B cell (primary cell): ENCODE measurements around the gene SEMA3G. TPM values are rescaled to one million over a fixed set of nuclear protein-coding genes. Genes with fewer than 3 reads are reported as not detected.

Experiments used
- ATAC-seq: fragments of 200-7000 bp; cut with Tn5 transposase; one replicate; pipeline ENCODE4 v1.10.0; 2021; ENCODE audit warnings: low read depth, mild to moderate bottlenecking, moderate number of reproducible peaks, moderate library complexity
- CTCF ChIA-PET: fragments of 350-600 bp; sonication (Branson Sonifier 250); formaldehyde crosslinking; loops from one replicate; lab custom pipeline; 2021; ENCODE audit warnings: antibody characterized with exemption, inconsistent platforms; lab: Charles Lee
- POLR2A ChIA-PET: fragments of 350-600 bp; sonication (Branson Sonifier 250); formaldehyde crosslinking; loops from one replicate; lab custom pipeline; 2021; ENCODE audit warnings: antibody characterized with exemption; lab: Charles Lee
- DNase-seq: peaks from one replicate; pipeline ENCODE4 v3.0.0; 2013
- H2AFZ ChIP-seq: 2 replicates; pipeline ENCODE4 v1.6.1; 2012; ENCODE audit warnings: mild to moderate bottlenecking, low read depth, low read length; ENCODE audit not compliant: insufficient read depth, poor library complexity, severe bottlenecking
- H3K27ac ChIP-seq, 2 donors: 1 replicate in 1 of 2; 2 replicates in 1 of 2; pipeline ENCODE4 v1.5.1; 2012 to 2013; ENCODE audit warnings: low read length in 2 of 2, mild to moderate bottlenecking in 2 of 2, moderate library complexity in 1 of 2
- H3K27me3 ChIP-seq, 4 experiments: fragments of 200-600 bp in 1 of 4; sonication (generic) in 1 of 4; replicated peaks in 1 of 4; 1 replicate in 2 of 4; 2 replicates in 2 of 4; pipeline versions ENCODE4 v1.6.1 to v1.7.0; 2013 to 2016; ENCODE audit warnings: low read length in 3 of 4, mild to moderate bottlenecking in 2 of 4, mixed read lengths in 1 of 4, moderate library complexity in 1 of 4; ENCODE audit not compliant: insufficient read depth in 4 of 4, control insufficient read depth in 3 of 4; ENCODE audit errors: control extremely low read depth in 1 of 4
- H3K36me3 ChIP-seq, 2 experiments: replicated peaks in 1 of 2; 1 replicate in 1 of 2; 2 replicates in 1 of 2; pipeline versions ENCODE4 v1.6.1 to v1.7.1; 2013; ENCODE audit warnings: low read length in 1 of 2; ENCODE audit not compliant: insufficient read depth in 2 of 2, control insufficient read depth in 1 of 2; ENCODE audit errors: control extremely low read depth in 1 of 2, extremely low read depth in 1 of 2
- H3K4me1 ChIP-seq, 2 donors: fragments of 200-600 bp in 1 of 2; sonication (generic) in 1 of 2; 1 replicate in 1 of 2; 2 replicates in 1 of 2; pipeline versions ENCODE4 v1.5.1 to v1.6.1; 2013 to 2017; ENCODE audit warnings: low read length in 2 of 2; ENCODE audit not compliant: control insufficient read depth in 2 of 2, insufficient read depth in 2 of 2
- H3K4me2 ChIP-seq: replicated peaks from 2 replicates; pipeline ENCODE3; 2012; ENCODE audit warnings: mild to moderate bottlenecking, low read depth, low read length; ENCODE audit not compliant: poor library complexity, severe bottlenecking
- H3K4me3 ChIP-seq, 5 experiments: fragments of 200-600 bp in 1 of 5; sonication (generic) in 1 of 5; 1 replicate in 3 of 5; 2 replicates in 2 of 5; pipeline versions ENCODE4 v1.5.1 to v1.7.0; 2011 to 2016; ENCODE audit warnings: low read length in 4 of 5, mild to moderate bottlenecking in 4 of 5, low read depth in 2 of 5, control low read depth in 1 of 5, moderate library complexity in 1 of 5; ENCODE audit not compliant: insufficient read depth in 1 of 5; ENCODE audit errors: control extremely low read depth in 1 of 5, extremely low read depth in 1 of 5
- H3K79me2 ChIP-seq: fragments of 200-600 bp; sonication (generic); one replicate; pipeline ENCODE4 v1.6.0; 2016; ENCODE audit warnings: low read length; ENCODE audit not compliant: control insufficient read depth, insufficient read depth
- H3K9ac ChIP-seq: fragments of 200-600 bp; sonication (generic); 2 replicates; pipeline ENCODE4 v1.6.1; 2017; ENCODE audit warnings: mild to moderate bottlenecking, low read length, moderate library complexity
- H3K9me3 ChIP-seq, 3 donors: one replicate each; pipeline versions ENCODE4 v1.6.1 to v1.7.1; 2013; ENCODE audit warnings: low read length in 2 of 3; ENCODE audit not compliant: control insufficient read depth in 2 of 3, insufficient read depth in 1 of 3; ENCODE audit errors: control extremely low read depth in 1 of 3
- H4K20me1 ChIP-seq: 2 replicates; pipeline ENCODE4 v1.6.0; 2012; ENCODE audit warnings: mild to moderate bottlenecking, low read length; ENCODE audit not compliant: insufficient read depth, control insufficient read depth, poor library complexity, severe bottlenecking
- H3K27ac Mint-ChIP-seq: one replicate; pipeline ENCODE4 v1.8.0; 2021; ENCODE audit warnings: mixed read lengths
- H3K27me3 Mint-ChIP-seq: one replicate; pipeline ENCODE4 v1.8.0; 2021; ENCODE audit warnings: mixed read lengths
- H3K4me1 Mint-ChIP-seq: one replicate; pipeline ENCODE4 v1.8.0; 2021; ENCODE audit warnings: mixed read lengths
- H3K4me3 Mint-ChIP-seq: one replicate; pipeline ENCODE4 v1.8.0; 2021; ENCODE audit warnings: mixed read lengths
- H3K9me3 Mint-ChIP-seq: one replicate; pipeline ENCODE4 v1.8.0; 2022; ENCODE audit warnings: mixed read lengths; ENCODE audit not compliant: insufficient read depth
- EZH2 ChIP-seq: IDR thresholded peaks from 2 replicates; pipeline ENCODE4 v1.6.1; 2012; ENCODE audit warnings: borderline replicate concordance, low read depth, mild to moderate bottlenecking, moderate library complexity, low read length; ENCODE audit not compliant: insufficient read depth, poor library complexity, severe bottlenecking
- WGBS: methylation state at CpG from one replicate; pipeline ENCODE4 v1.1.5; 2013; ENCODE audit warnings: missing lambda C conversion rate; ENCODE audit not compliant: insufficient coverage; 5-methylcytosine and 5-hydroxymethylcytosine counted together
- intact Hi-C: fragments of 100-400 bp; cut with micrococcal nuclease; formaldehyde crosslinking; loops from one replicate; pipeline ENCODE4 v1.10.0; 2022
- polyA plus RNA-seq: library from polyadenylated mRNA; depleted of rRNA; stranded (reverse); fragments of >200 nt; gene quantifications from 2 replicates; pipeline ENCODE4 v1.2.3, GENCODE V29; 2012
- total RNA-seq, 2 donors: library from RNA; stranded (reverse); fragments of 120-200 nt in 1 of 2; gene quantifications; 1 replicate in 1 of 2; 2 replicates in 1 of 2; pipeline versions ENCODE4 v1.2.3 to v1.2.4, GENCODE V29; 2013 to 2022
- TF ChIP-seq, protein P1 (sequence below): fragments of 200-600 bp; IDR thresholded peaks from one replicate; pipeline ENCODE4 v1.8.0; 2022; ENCODE audit warnings: antibody characterized with exemption, mild to moderate bottlenecking

The SEMA3G gene
- total and polyA plus RNA-seq, 2 donors (not counting 1 experiment from before 2014, with no cell fraction given): 0.10 to 0.42 TPM

DNA sequence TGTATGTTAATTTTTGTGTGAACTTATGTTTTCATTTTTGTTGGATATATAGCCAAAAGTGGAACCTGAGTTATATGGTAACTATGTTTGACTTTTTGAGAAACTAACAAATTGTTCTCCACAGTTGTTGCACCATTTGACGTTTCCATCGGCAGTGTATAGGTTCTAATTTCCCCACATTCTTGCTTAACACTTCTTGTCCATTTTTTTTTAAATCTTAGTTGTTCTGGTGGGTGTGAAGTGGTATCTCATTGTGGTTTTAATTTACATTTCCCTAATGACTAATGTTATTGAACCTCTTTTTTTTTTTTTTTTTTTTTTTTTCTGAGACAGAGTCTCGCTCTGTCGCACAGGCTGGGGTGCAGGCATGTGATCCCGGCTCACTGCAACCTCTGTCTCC, 18.5 kb upstream of the SEMA3G start:
- intact Hi-C loops: no loop called here
- H3K27me3 ChIP-seq: no peaks in the 10 kb centered on the region
- H3K9ac ChIP-seq: no peak overlapping the region
- CTCF ChIA-PET: no interaction called here
- peaks cover 18% of the 10 kb centered on the region for H3K79me2 ChIP-seq
- no peak overlapping the region for H3K4me2 ChIP-seq
- no peak for ATAC-seq
- Mint-ChIP-seq H3K4me1 (peaks cover 10% of the 10 kb centered on the region), H3K9me3 (no peaks in the 10 kb centered on the region), H3K4me3 (no peak overlapping the region), H3K27ac (no peak overlapping the region), H3K27me3 (no peaks in the 10 kb centered on the region)
- H3K4me1 ChIP-seq: no peaks in the 10 kb centered on the region
- TF ChIP-seq EZH2: no peak
- TF ChIP-seq, protein P1, sequence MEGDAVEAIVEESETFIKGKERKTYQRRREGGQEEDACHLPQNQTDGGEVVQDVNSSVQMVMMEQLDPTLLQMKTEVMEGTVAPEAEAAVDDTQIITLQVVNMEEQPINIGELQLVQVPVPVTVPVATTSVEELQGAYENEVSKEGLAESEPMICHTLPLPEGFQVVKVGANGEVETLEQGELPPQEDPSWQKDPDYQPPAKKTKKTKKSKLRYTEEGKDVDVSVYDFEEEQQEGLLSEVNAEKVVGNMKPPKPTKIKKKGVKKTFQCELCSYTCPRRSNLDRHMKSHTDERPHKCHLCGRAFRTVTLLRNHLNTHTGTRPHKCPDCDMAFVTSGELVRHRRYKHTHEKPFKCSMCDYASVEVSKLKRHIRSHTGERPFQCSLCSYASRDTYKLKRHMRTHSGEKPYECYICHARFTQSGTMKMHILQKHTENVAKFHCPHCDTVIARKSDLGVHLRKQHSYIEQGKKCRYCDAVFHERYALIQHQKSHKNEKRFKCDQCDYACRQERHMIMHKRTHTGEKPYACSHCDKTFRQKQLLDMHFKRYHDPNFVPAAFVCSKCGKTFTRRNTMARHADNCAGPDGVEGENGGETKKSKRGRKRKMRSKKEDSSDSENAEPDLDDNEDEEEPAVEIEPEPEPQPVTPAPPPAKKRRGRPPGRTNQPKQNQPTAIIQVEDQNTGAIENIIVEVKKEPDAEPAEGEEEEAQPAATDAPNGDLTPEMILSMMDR: no peak
- H3K27ac ChIP-seq: no peak overlapping the region
- no peak overlapping the region for H3K4me3 ChIP-seq
- H2AFZ ChIP-seq: no peak overlapping the region
- WGBS: no CpG with 5 or more reads among the region's 5 CpGs
- H3K9me3 ChIP-seq: peaks cover 0 to 5% (median 0%) of the 10 kb centered on the region in 3 donors
- H4K20me1 ChIP-seq: peaks cover 25% of the 10 kb centered on the region
- POLR2A ChIA-PET: interaction anchor here (0.6 kb wide), 1 partner anchor 15 kb away, joined by 6 read pairs; no protein-coding TSS in a partner anchor
- no peak for DNase-seq
- H3K36me3 ChIP-seq: peaks cover 11 to 32% of the 10 kb centered on the region in 2 experiments

DNA sequence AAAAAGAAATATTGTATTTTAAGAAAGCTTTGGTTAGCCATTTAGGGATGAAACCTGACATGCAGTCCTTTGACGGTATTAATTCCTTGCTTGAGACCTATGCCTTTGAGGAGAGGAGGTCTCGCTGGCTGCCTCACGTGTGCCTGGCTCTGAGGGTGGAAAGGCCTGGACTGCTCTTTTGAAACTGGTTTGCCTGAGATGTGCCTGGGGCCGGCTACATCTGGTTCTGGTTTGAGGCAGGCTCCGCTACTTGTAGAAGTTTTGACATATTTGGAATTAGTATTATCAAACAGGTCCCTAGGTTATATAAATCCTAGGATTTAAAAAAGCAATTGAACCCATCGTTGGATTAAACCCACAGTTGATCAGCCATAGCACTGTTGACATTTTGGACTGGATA, 17.0 kb upstream of the SEMA3G start:
- H3K9me3 Mint-ChIP-seq: no peaks in the 10 kb centered on the region
- H3K4me2 ChIP-seq: no peak overlapping the region
- H3K9me3 ChIP-seq: peaks cover 0 to 5% (median 0%) of the 10 kb centered on the region in 3 donors
- H2AFZ ChIP-seq: no peak overlapping the region
- TF ChIP-seq, protein P1: no peak
- TF ChIP-seq EZH2: no peak
- no peak overlapping the region for H3K9ac ChIP-seq
- peaks cover 0 to 4% of the 10 kb centered on the region in 2 donors for H3K4me1 ChIP-seq
- intact Hi-C loops: no loop called here
- DNase-seq (no peak), ATAC-seq (no peak)
- H3K27me3 ChIP-seq: no peaks in the 10 kb centered on the region
- ChIA-PET POLR2A (no interaction called here), CTCF (interaction anchor here (1.5 kb wide), 1 partner anchor 10 kb away, joined by 4 read pairs; no protein-coding TSS in a partner anchor)
- peak overlapping the region; percentile 32 for H3K27ac Mint-ChIP-seq
- WGBS: 100% methylated on average over 3 of the region's 6 CpGs
- peaks cover 14% of the 10 kb centered on the region for H3K79me2 ChIP-seq
- no peak overlapping the region for H3K27ac ChIP-seq
- no peak overlapping the region for H3K4me3 Mint-ChIP-seq
- H3K27me3 Mint-ChIP-seq: no peaks in the 10 kb centered on the region
- peaks cover 19% of the 10 kb centered on the region for H4K20me1 ChIP-seq
- H3K4me3 ChIP-seq: no peak overlapping the region
- peaks cover 24% of the 10 kb centered on the region for H3K4me1 Mint-ChIP-seq
- peaks cover 9 to 37% of the 10 kb centered on the region in 2 experiments for H3K36me3 ChIP-seq
